Right lobe of liver (tissue), 6 donors: ENCODE results near the gene PRUNE1. TPM values are rescaled to one million over a fixed set of nuclear protein-coding genes. Genes with fewer than 3 reads are reported as not detected.

Experiments
- ATAC-seq, 4 donors: fragments of 200-7000 bp; cut with Tn5 transposase; one replicate each; pipeline ENCODE4 v1.9.1; 2020; ENCODE audit warnings: mild to moderate bottlenecking in 4 of 4, moderate library complexity in 4 of 4
- DNase-seq, 3 donors: peaks; one replicate each; pipeline ENCODE4 v3.0.0-alpha.2; 2020
- H3K27ac ChIP-seq, 3 donors: fragments of 200-600 bp; one replicate each; pipeline ENCODE4 v1.8.0; 2022
- H3K27me3 ChIP-seq, 2 donors: fragments of 200-600 bp; one replicate each; pipeline ENCODE4 v1.8.0; 2022
- H3K36me3 ChIP-seq, 4 donors: fragments of 200-600 bp; sonication (generic) in 1 of 4; one replicate each; pipeline versions ENCODE4 v1.5.1 to v1.8.0; 2017 to 2022; ENCODE audit warnings: control low read depth in 1 of 4
- H3K4me1 ChIP-seq, 4 donors: fragments of 200-600 bp; sonication (generic) in 1 of 4; one replicate each; pipeline versions ENCODE4 v1.5.1 to v1.8.0; 2017 to 2022; ENCODE audit warnings: control low read depth in 1 of 4
- H3K4me3 ChIP-seq, 3 donors: fragments of 200-600 bp; one replicate each; pipeline ENCODE4 v1.8.0; 2022
- H3K9me3 ChIP-seq, 4 donors: fragments of 200-600 bp; sonication (generic) in 1 of 4; one replicate each; pipeline versions ENCODE4 v1.5.1 to v1.8.0; 2017 to 2022; ENCODE audit warnings: control low read depth in 1 of 4
- CTCF ChIP-seq, 4 donors: fragments of 200-600 bp in 3 of 4; fragments of 450-650 bp in 1 of 4; IDR thresholded peaks; one replicate each; pipeline versions ENCODE4 v1.5.1 to v1.8.0; 2016 to 2022; ENCODE audit warnings: antibody characterized with exemption in 4 of 4, mild to moderate bottlenecking in 2 of 4
- POLR2A ChIP-seq: fragments of 450-650 bp; IDR thresholded peaks from one replicate; pipeline ENCODE4 v1.6.1; 2017; ENCODE audit warnings: antibody characterized with exemption, mild to moderate bottlenecking
- WGBS: methylation state at CpG from one replicate; pipeline ENCODE4 v1.1.6; 2018; ENCODE audit warnings: low coverage, low lambda C conversion rate; ENCODE audit not compliant: insufficient coverage; ENCODE audit errors: missing lambda C conversion rate; 5-methylcytosine and 5-hydroxymethylcytosine counted together
- intact Hi-C, 2 donors: fragments of 100-400 bp; cut with DNase I; formaldehyde crosslinking; loops; one replicate each; pipeline versions ENCODE4 v1.11.2 to v1.14.1; 2022
- total RNA-seq, 6 experiments: library from RNA; depleted of rRNA in 2 of 6; stranded (reverse); fragments of >200 nt in 2 of 6; fragmentation: NEBNext Ultra II Directional in 3 of 6; extraction: Animal tissue kit (Norgen Biotek cat#: 25700) in 3 of 6; gene quantifications; one replicate each; pipeline versions ENCODE4 v1.1.0 to v1.2.4, GENCODE V29; 2016 to 2023
- donor health status: DM: no; HTN: yes; CAD: no.
- donor health status: DM: no; HTN: no; CAD: no.
- donor health status: DM: no; HTN: no; CAD: no.
- donor health status: DM: no; HTN: yes; CAD: no.
- donor health status: DM: no; HTN: yes; CAD: no.

Gene PRUNE1
- total RNA-seq, 6 experiments from 2014 or later, result 4.7 to 12.0 (median 10.1) TPM

GRCh38 chr1:150997949-150998348, 10.3 kb upstream of the PRUNE1 start:
- no peak for ATAC-seq

GRCh38 chr1:150999051-150999674, 9.1 kb upstream of the PRUNE1 start:
- intact Hi-C loops, result loop anchor here in 1 of 2 donors (10.0 kb wide), 1 partner anchor 74 kb away; the partner anchor contains the start of gene SETDB1
- TF ChIP-seq CTCF (IDR thresholded peaks at IDR 0.05) (no peak), POLR2A (no peak)
- H3K27me3 ChIP-seq, result no peaks in the 10 kb centered on the region
- WGBS, result 53% methylated on average over 3 of the region's 17 CpGs
- no peak overlapping the region for H3K27ac ChIP-seq
- H3K36me3 ChIP-seq, result peaks cover 0 to 42% (median 13%) of the 10 kb centered on the region in 4 donors
- no peak for ATAC-seq
- no peaks in the 10 kb centered on the region for H3K9me3 ChIP-seq
- DNase-seq, result no peak
- H3K4me1 ChIP-seq, result peaks cover 0 to 18% (median 6%) of the 10 kb centered on the region in 4 donors
- no peak overlapping the region for H3K4me3 ChIP-seq

More at GRCh38 chr1:150997949-150998348, 10.3 kb upstream of the PRUNE1 start:
- intact Hi-C loops, result loop anchor here in 1 of 2 donors (10.0 kb wide), 1 partner anchor 73 kb away; the partner anchor contains the start of gene SETDB1
- WGBS, result 0% methylated on average over 1 of the region's 5 CpGs
- no peak for TF ChIP-seq CTCF (IDR thresholded peaks at IDR 0.05)
- TF ChIP-seq POLR2A, result no peak
- Histone ChIP-seq H3K27ac (no peak overlapping the region), H3K36me3 (peaks cover 0 to 42% (median 13%) of the 10 kb centered on the region in 4 donors), H3K27me3 (no peaks in the 10 kb centered on the region), H3K4me3 (no peak overlapping the region), H3K9me3 (no peaks in the 10 kb centered on the region), H3K4me1 (peaks cover 0 to 6% (median under 1%) of the 10 kb centered on the region in 4 donors)
- DNase-seq, result no peak

- DNase-seq, result no peak
- WGBS, result 83% methylated on average over 1 of the region's 2 CpGs
- peaks cover 0 to 25% (median 10%) of the 10 kb centered on the region in 4 donors for H3K4me1 ChIP-seq
- intact Hi-C loops, result loop anchor here in 1 of 2 donors (10.0 kb wide), 1 partner anchor 75 kb away; the partner anchor contains the start of gene SETDB1
- no peak overlapping the region for H3K4me3 ChIP-seq
- no peaks in the 10 kb centered on the region for H3K27me3 ChIP-seq
- H3K27ac ChIP-seq, result no peak overlapping the region
- ATAC-seq, result no peak
- peaks cover 0 to 42% (median 13%) of the 10 kb centered on the region in 4 donors for H3K36me3 ChIP-seq
- no peak for TF ChIP-seq POLR2A
- TF ChIP-seq CTCF (IDR thresholded peaks at IDR 0.05), result no peak
- no peaks in the 10 kb centered on the region for H3K9me3 ChIP-seq
These were observed 8.3 kb upstream of the PRUNE1 start for GRCh38 chr1:150999926-151000325.

- DNase-seq (no peak), ATAC-seq (no peak)
- H3K4me1 ChIP-seq, result peaks cover 0 to 27% (median 13%) of the 10 kb centered on the region in 4 donors
- TF ChIP-seq CTCF (IDR thresholded peaks at IDR 0.05) (no peak), POLR2A (no peak)
- intact Hi-C loops, result no loop called here
- no peaks in the 10 kb centered on the region for H3K9me3 ChIP-seq
- H3K4me3 ChIP-seq, result no peak overlapping the region
- 71% methylated on average over 2 of the region's 3 CpGs for WGBS
- no peaks in the 10 kb centered on the region for H3K27me3 ChIP-seq
- no peak overlapping the region for H3K27ac ChIP-seq
- peaks cover 0 to 38% (median 13%) of the 10 kb centered on the region in 4 donors for H3K36me3 ChIP-seq
These were observed 7.8 kb upstream of the PRUNE1 start for GRCh38 chr1:151000408-151000807.
